Iris pigment epithelial cell (primary cell): ENCODE data around the gene PDGFC.

Experiments
- DNase-seq: peaks from one replicate; pipeline ENCODE4 v3.0.0-alpha.2; 2011; ENCODE audit warnings: low read depth

PDGFC gene

GRCh38 chr4:156972379-156973015 lies 898 bp upstream of the PDGFC start:
- peak; percentile 57 for DNase-seq

GRCh38 chr4:156971165-156971675 lies 379 bp downstream of the PDGFC start:
- no peak for DNase-seq

- DNase-seq: peak; percentile 73
Observed at GRCh38 chr4:156970501-156971164, 966 bp downstream of the PDGFC start.

- no peak for DNase-seq
Observed at GRCh38 chr4:156969911-156970310, 1.7 kb downstream of the PDGFC start.

GRCh38 chr4:156969101-156969500 lies 2.5 kb downstream of the PDGFC start:
- no peak for DNase-seq

GRCh38 chr4:156968479-156968984 lies 3.1 kb downstream of the PDGFC start:
- DNase-seq: peak; percentile 85

- DNase-seq: no peak
Observed at GRCh38 chr4:156966836-156967235, 4.8 kb downstream of the PDGFC start.

GRCh38 chr4:156963419-156963818 lies 8.2 kb downstream of the PDGFC start:
- DNase-seq: no peak

GRCh38 chr4:156962528-156962974 lies 9.0 kb downstream of the PDGFC start:
- peak; percentile 85 for DNase-seq

- DNase-seq: no peak
Observed at GRCh38 chr4:156962058-156962358, 9.6 kb downstream of the PDGFC start.

- DNase-seq: no peak
Observed at GRCh38 chr4:156961196-156962057, 10.2 kb downstream of the PDGFC start.

- DNase-seq: peak; percentile 86
Observed at GRCh38 chr4:156959298-156959702, 12.3 kb downstream of the PDGFC start.

GRCh38 chr4:156958276-156959074 lies 13.1 kb downstream of the PDGFC start:
- no peak for DNase-seq

- no peak for DNase-seq
Observed at GRCh38 chr4:156957556-156957955, 14.0 kb downstream of the PDGFC start.

- no peak for DNase-seq
Observed at GRCh38 chr4:156956826-156957368, 14.7 kb downstream of the PDGFC start.

- no peak for DNase-seq
Observed at GRCh38 chr4:156956359-156956758, 15.2 kb downstream of the PDGFC start.

- no peak for DNase-seq
Observed at GRCh38 chr4:156954587-156954986, 17.0 kb downstream of the PDGFC start.

- DNase-seq: no peak
Observed at GRCh38 chr4:156953951-156954350, 17.6 kb downstream of the PDGFC start.

- DNase-seq: no peak
Observed at GRCh38 chr4:156953001-156953400, 18.6 kb downstream of the PDGFC start.

GRCh38 chr4:156952078-156952759 lies 19.4 kb downstream of the PDGFC start:
- no peak for DNase-seq

GRCh38 chr4:156950948-156951347 lies 20.7 kb downstream of the PDGFC start:
- DNase-seq: no peak
